GM12892 (cell line): ENCODE results near the gene PEG3. TPM values are rescaled to one million over a fixed set of nuclear protein-coding genes. Genes with fewer than 3 reads are reported as not detected.

Experiments
- DNase-seq: peaks from one replicate; pipeline ENCODE4 v3.0.0; 2011; ENCODE audit not compliant: insufficient read length
- FAIRE-seq: peaks from 2 replicates; lab custom pipeline; 2011; peaks lifted over from hg19 to GRCh38; lab: Jason Lieb, UNC
- POLR2A ChIP-seq: IDR thresholded peaks from 2 replicates; pipeline ENCODE4 v1.6.1; 2011; ENCODE audit warnings: low read depth, low read length, control low read depth
- POLR2AphosphoS5 ChIP-seq: IDR thresholded peaks from 2 replicates; pipeline ENCODE4 v1.6.1; 2011; ENCODE audit warnings: low read depth, low read length, control low read depth
- TAF1 ChIP-seq: IDR thresholded peaks from 2 replicates; pipeline ENCODE4 v1.6.1; 2011; ENCODE audit warnings: low read depth, mild to moderate bottlenecking, control low read depth, low read length, borderline replicate concordance
- polyA plus RNA-seq: library from polyadenylated mRNA; unstranded; fragments of >200 nt; gene quantifications from one replicate; pipeline ENCODE4 v1.2.1, GENCODE V29; 2012; ENCODE audit warnings: missing spikeins, inconsistent platforms; ENCODE audit not compliant: missing spikeins

The PEG3 gene
- 0.08 TPM for polyA plus RNA-seq

GRCh38 chr19:56840451-56841192 lies at the start of gene PEG3, which contains the start of gene ZIM2:
PEG3 (minus strand) TSS chr19:56840726; CDS start chr19:56824655, 16,071 bp downstream.
ZIM2 (minus strand) TSS chr19:56840726; CDS start chr19:56824277, 16,449 bp downstream.
- FAIRE-seq = no peak
- TF ChIP-seq TAF1 = no peak
- TF ChIP-seq POLR2AphosphoS5 = no peak
- DNase-seq = no peak

DNA sequence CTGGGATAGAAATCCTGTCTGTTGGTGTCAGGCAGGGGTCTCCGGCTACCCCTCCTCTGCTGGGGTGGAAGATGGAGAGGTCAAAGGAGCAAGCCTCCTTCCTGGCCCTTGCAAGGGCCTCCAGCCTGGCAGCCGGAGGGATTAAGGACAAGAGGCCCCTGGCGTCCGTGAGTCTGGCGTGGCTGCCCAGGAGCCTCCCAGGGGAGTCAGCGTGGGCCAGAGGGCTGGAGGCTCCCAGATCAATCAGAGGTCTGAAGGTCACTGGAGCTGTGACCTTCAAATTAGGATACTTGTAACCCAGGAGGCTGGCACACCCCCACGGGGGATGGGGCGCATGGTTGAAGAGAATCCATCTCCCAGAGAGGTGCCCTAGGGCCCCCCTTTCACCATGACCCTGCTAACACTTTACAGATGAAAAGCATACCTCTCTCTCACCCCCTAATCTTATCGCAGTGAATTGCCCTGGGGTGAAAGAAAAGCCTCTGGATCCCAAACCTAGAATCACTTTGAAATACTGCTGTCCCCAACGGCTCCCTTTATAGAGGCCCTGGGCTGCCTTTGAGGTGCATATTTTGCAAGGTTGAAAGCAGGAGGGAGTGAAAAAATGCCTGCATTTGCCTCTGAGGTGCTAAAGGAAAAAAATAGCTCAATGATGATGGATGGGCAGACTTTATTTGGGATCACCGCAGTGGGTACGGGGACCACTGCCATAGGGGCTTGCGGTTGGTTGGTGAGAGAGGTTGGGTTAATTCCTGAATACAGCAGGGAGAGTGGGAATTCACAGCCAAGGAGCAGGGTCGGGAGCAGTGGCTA lies 44.9 kb upstream of the PEG3 start:
- no peak for DNase-seq
- TF ChIP-seq POLR2A (no peak), TAF1 (no peak), POLR2AphosphoS5 (no peak)
- FAIRE-seq = no peak

- no peak for TF ChIP-seq POLR2A
- FAIRE-seq (no peak), DNase-seq (no peak)
Measured at GRCh38 chr19:56884441-56884840, 43.9 kb upstream of the PEG3 start.

GRCh38 chr19:56880592-56881190 lies 40.2 kb upstream of the PEG3 start:
- FAIRE-seq = no peak
- DNase-seq = no peak
- TF ChIP-seq POLR2A = no peak
- no peak for TF ChIP-seq POLR2AphosphoS5
- TF ChIP-seq TAF1 = no peak

DNA sequence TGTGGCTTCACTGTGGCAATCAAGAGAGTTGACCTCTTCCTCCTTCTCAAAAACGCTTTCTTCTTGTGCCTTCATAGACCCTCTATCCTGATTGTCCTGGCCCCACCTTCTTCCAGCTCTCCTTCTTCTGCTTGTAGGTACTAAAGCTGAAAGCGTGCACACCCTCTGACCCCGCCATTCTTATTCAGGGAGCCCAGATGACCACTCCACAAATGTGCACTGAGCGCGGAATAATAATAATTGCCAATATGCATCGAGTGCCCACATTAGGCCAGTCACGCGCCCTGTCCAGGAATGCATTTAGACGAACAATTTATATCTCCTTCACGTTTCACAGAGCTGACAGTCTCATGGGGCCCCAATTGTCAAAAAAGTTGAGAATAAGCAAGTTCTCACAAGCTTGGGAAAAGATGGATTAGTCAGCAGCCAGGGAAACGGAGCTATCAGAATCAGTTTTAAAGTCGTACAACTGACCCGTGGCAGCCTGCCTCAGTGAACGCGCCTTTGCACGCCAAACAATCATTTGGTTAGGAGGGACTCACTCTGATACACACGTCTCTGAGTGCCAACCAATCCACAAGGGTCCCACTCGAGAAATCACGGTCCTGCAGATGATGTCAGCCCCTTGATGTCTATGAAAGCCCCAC lies 36.7 kb upstream of the PEG3 start:
- FAIRE-seq = no peak

GRCh38 chr19:56875717-56876116 lies 35.2 kb upstream of the PEG3 start:
- DNase-seq (no peak), FAIRE-seq (no peak)
- no peak for TF ChIP-seq POLR2A
- no peak for TF ChIP-seq POLR2AphosphoS5
- no peak for TF ChIP-seq TAF1

More for the DNA sequence above, 36.7 kb upstream of the PEG3 start:
- no peak for TF ChIP-seq TAF1
- no peak for TF ChIP-seq POLR2AphosphoS5
- TF ChIP-seq POLR2A = no peak
- no peak for DNase-seq

DNA sequence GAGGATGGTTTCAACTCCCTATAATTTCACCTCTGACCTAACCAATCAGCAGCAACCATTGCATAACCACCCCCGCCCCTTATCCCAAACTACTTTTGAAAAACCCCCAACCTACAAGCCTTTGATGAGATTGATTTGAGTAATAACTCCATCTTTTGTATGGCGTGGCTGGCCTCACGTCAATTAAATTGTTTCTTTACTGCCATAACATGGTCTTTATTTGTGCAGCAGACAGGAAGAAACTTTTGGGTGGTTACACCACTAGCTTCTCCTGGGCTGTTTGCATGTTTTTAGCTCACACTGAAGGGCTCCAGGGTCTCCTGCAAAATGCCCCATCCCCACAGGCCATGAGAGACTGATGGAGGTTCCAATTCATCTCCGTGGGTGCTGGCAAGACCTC lies 34.0 kb upstream of the PEG3 start:
- FAIRE-seq (no peak), DNase-seq (no peak)
- TF ChIP-seq POLR2AphosphoS5 = no peak
- no peak for TF ChIP-seq POLR2A
- TF ChIP-seq TAF1 = no peak

DNA sequence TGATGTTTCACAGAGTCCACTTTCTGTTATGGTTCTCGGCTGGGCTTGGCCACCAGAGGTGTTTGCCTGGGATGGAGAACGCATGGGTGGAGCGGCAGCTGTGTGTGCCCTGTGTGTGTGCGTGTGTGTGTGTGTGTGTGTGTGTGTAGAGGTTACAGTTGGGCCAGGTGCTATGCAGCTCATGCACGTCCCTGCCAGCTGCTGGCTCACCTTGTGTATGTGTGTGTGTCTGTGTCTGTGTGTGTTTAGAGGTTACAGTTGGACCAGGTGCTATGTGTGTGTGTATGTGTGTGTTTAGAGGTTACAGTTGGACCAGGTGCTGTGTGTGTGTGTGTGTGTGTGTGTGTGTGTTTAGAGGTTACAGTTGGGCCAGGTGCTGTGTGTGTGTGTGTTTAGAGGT lies 33.0 kb upstream of the PEG3 start:
- DNase-seq (no peak), FAIRE-seq (no peak)
- TF ChIP-seq POLR2AphosphoS5 = no peak

GRCh38 chr19:56869886-56870285 lies 29.4 kb upstream of the PEG3 start:
- no peak for TF ChIP-seq POLR2A
- TF ChIP-seq TAF1 = no peak
- TF ChIP-seq POLR2AphosphoS5 = no peak
- FAIRE-seq (no peak), DNase-seq (no peak)

- DNase-seq = no peak
- FAIRE-seq = no peak
- TF ChIP-seq POLR2AphosphoS5 (no peak), TAF1 (no peak), POLR2A (no peak)
Measured at GRCh38 chr19:56868446-56868845, 27.9 kb upstream of the PEG3 start.

DNA sequence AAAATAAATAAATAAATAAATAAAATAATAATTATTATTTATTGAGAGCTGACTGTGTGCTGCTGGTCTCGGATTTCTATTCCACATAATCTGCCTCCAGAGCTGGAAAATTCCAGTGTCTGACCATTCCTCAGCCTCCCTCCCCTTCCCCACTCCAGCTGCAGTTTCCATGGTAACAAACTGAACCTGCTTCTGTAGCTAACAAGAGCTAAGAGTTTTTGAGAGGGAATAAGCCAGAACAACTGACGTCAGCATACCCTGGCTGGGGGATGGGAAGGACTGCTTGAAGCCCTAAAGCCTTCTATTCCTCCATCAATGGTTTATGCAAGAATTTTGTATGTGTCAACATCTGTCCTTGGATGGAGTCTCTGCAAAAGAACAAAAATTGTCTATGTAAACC lies 26.0 kb upstream of the PEG3 start:
- no peak for DNase-seq
- TF ChIP-seq POLR2AphosphoS5 (no peak), TAF1 (no peak)
- no peak for FAIRE-seq
